Keratinocyte (primary cell): ENCODE results near the gene HES3.

Experiments used
- CTCF ChIP-seq, 3 experiments: IDR thresholded peaks in 1 of 3; conservative IDR thresholded peaks in 1 of 3; optimal IDR thresholded peaks in 1 of 3; 2 replicates in 2 of 3; 3 replicates in 1 of 3; pipeline versions ENCODE3 to v1.5.1; 2011; ENCODE audit warnings: low read length in 3 of 3, mild to moderate bottlenecking in 3 of 3, moderate library complexity in 2 of 3, control low read depth in 1 of 3, inconsistent platforms in 1 of 3; ENCODE audit not compliant: insufficient read depth in 2 of 3; ENCODE audit errors: extremely low read depth in 1 of 3
- EZH2 ChIP-seq: IDR thresholded peaks from one replicate; pipeline ENCODE4 v1.6.1; 2012; ENCODE audit warnings: inconsistent platforms, mild to moderate bottlenecking, low read length, moderate library complexity

GRCh38 chr1:6202256-6202655, 41.7 kb upstream of the HES3 start:
- no peak for TF ChIP-seq EZH2
- TF ChIP-seq CTCF (optimal IDR thresholded peaks at IDR 0.05 in 1 of 3, IDR thresholded peaks at IDR 0.05 in 1 of 3, conservative IDR thresholded peaks at IDR 0.05 in 1 of 3; ENCODE audit: extremely low read depth in 1 of 3, insufficient read depth in 2 of 3, low read length in 3 of 3) = no peak
